ENCODE measurements around the gene NSUN4.

Gene NSUN4

GRCh38 chr1:46379996-46380395, 39.4 kb downstream of the NSUN4 start:
- TF ChIP-seq CTCF (IDR thresholded peaks at IDR 0.05; ENCODE audit: low read depth, low read length, missing control alignments), result no peak
- no peak overlapping the region for H3K4me3 ChIP-seq (ENCODE audit: low read depth, low read length)
- no peak for DNase-seq (ENCODE audit: low read depth)

DNA sequence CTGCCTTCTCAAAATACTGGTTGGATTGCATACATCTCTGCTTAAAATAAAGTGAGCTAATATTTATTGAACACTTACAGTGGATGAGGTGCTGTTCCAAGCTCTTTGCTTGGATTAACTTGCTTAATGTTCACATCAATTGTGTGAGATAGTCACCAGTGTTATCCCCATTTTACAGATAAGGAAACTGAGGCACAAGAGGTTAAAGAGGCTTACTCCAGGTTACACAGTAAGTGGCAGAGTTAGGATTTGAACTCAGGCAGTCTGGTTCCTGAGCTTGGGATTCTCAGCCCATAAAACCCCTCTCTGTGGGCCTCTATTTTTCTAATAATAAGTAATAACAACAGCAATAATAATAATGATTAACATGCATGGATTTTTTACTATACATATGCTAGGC, 39.9 kb downstream of the NSUN4 start:
- no peak overlapping the region for H3K4me3 ChIP-seq (ENCODE audit: low read depth, low read length)
- DNase-seq (ENCODE audit: low read depth), result no peak
- no peak for TF ChIP-seq CTCF (IDR thresholded peaks at IDR 0.05; ENCODE audit: low read depth, low read length, missing control alignments)

DNA sequence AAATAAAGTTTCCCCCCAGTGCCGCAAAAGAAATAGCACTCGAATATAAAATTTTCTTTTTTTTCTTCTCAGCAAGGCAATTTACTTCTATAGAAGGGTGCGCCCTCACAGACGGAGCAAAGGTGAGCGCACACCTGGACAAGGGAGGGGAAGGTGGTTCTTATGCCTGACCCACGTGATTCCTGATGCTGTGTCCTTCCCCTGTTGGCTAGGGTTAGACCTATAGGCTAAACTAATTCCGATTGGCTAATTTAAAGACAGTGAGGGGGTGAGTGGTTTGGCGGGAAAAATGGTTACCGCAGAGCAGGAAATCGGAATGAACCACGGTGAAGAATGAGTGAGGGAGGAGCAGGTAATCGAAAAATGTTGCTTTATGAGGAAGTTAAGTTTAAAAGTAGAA, 52.9 kb downstream of the NSUN4 start:
- DNase-seq (ENCODE audit: low read depth), result no peak

DNA sequence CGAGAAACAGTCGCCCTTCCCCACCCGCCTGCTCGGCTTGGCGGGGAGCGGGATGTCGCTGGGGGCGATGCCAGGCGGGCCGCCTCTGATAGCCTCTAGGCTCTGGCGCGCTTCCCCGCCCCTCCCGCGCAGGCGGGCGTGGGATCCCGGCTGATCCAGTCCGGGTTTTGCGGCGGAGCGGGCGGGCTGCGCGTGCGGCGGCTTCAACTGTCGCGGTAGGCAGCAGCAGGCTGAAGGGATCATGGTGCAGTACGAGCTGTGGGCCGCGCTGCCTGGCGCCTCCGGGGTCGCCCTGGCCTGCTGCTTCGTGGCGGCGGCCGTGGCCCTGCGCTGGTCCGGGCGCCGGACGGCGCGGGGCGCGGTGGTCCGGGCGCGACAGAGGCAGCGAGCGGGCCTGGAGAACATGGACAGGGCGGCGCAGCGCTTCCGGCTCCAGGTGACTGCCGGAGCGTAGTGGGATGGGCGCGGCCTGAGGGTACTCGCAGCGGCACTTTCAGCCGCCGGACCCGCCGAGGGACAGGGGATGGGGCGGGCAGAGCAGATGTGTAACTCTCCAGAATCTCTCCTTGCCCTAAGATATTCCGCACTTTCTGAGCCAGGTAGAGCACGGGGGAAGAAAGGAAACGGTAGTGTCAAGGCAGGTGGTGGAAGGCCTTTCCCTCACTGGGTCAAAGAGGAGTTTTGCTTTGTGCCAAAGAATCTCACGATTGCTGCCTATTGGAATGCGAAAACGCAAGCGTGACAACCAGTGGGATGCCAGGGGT, 53.7 kb downstream of the NSUN4 start, which contains the start of gene FAAH:
FAAH (plus strand) TSS at position 210 of the 764 bp plus-strand sequence; CDS start at position 242, 32 bp downstream.
- no peak for DNase-seq (ENCODE audit: low read depth)
- TF ChIP-seq CTCF (IDR thresholded peaks at IDR 0.05; ENCODE audit: low read depth, low read length, missing control alignments), result no peak
- peak within 1 kb of the TSS; percentile 18 for H3K4me3 ChIP-seq (ENCODE audit: low read depth, low read length)

More for the DNA sequence above, 52.9 kb downstream of the NSUN4 start:
- no peak overlapping the region for H3K4me3 ChIP-seq (ENCODE audit: low read depth, low read length)
- no peak for TF ChIP-seq CTCF (IDR thresholded peaks at IDR 0.05; ENCODE audit: low read depth, low read length, missing control alignments)

GRCh38 chr1:46394872-46395465, 54.4 kb downstream of the NSUN4 start:
- no peak for TF ChIP-seq CTCF (IDR thresholded peaks at IDR 0.05; ENCODE audit: low read depth, low read length, missing control alignments)
- no peak overlapping the region; the same call in 1 of the 2 replicates for H3K4me3 ChIP-seq (ENCODE audit: low read depth, low read length)
- DNase-seq (ENCODE audit: low read depth), result no peak

DNA sequence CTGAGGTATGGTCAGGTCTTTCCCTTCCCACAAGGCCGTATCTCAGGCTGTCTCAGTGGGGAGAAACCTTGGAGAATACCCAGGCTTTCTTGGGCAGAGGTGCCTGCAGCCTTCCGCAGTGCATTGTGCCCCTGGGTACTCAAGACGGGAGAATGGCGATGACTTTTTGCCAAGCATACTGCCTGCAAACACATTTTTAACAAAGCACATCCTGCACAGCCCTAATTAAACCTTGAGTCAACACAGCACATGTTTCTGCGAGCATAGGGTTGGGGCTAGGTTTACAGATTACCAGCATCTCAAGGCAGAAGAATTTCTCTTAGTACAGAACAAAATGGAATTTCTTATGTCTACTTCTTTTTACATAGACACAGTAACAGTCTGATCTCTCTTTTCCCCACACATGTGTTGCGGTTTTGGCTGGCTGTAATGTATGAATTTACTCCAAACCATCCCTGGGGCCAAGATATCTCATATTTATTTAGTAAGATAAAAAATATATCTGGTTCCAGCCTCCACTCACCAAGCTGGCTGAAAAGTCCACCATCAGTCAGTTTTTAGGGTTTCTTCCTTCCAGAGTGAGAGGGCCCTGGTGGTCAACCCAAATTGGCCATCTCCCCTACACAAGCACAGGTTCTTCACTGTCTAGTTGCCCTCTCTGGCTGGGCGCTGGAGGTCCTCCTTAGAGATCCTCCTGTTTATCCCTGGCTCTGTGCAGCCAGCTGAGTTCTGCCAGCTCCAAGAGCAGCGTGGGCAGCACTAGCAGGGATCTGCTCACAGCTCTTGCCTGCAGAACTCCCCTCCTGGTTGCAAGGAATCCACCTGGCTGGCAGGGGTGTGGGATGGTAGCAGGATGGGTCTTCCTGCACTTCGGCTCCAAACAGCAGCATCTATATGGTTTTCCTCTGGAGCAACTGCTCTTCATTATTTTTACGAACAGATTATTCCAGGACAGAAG, 56.1 kb downstream of the NSUN4 start:
- no peak for DNase-seq (ENCODE audit: low read depth)
- TF ChIP-seq CTCF (IDR thresholded peaks at IDR 0.05; ENCODE audit: low read depth, low read length, missing control alignments), result no peak
- H3K4me3 ChIP-seq (ENCODE audit: low read depth, low read length), result no peak overlapping the region

Data from GM12864 (cell line).